H1 (cell line): ENCODE measurements around the gene DENND4C.

Experiments
- CHD2 ChIP-seq: IDR thresholded peaks from 2 replicates; pipeline ENCODE4 v1.6.1; 2012; ENCODE audit warnings: low read length, improper control_type of control experiment
- GTF2F1 ChIP-seq: IDR thresholded peaks from 2 replicates; pipeline ENCODE4 v1.6.1; 2012; ENCODE audit warnings: low read depth, low read length, improper control_type of control experiment, borderline replicate concordance
- MAFK ChIP-seq: IDR thresholded peaks from 2 replicates; pipeline ENCODE4 v1.6.1; 2012; ENCODE audit warnings: low read depth, mild to moderate bottlenecking, improper control_type of control experiment, low read length
- POLR2A ChIP-seq, 2 experiments: IDR thresholded peaks; 1 replicate in 1 of 2; 2 replicates in 1 of 2; pipeline ENCODE4 v1.6.1; 2011; ENCODE audit warnings: low read depth in 2 of 2, low read length in 2 of 2, mild to moderate bottlenecking in 2 of 2; ENCODE audit errors: control extremely low read depth in 1 of 2
- RFX5 ChIP-seq: IDR thresholded peaks from 2 replicates; pipeline ENCODE4 v1.6.1; 2011; ENCODE audit warnings: low read depth, low read length, improper control_type of control experiment, borderline replicate concordance
- TAF1 ChIP-seq: IDR thresholded peaks from 2 replicates; pipeline ENCODE4 v1.6.1; 2011; ENCODE audit warnings: mild to moderate bottlenecking, low read depth, low read length
- TF ChIP-seq, protein P1 (sequence below), 3 experiments: IDR thresholded peaks; 1 replicate in 2 of 3; 2 replicates in 1 of 3; pipeline versions ENCODE4 v1.5.1 to v1.6.1; 2011; ENCODE audit warnings: low read length in 3 of 3, mild to moderate bottlenecking in 3 of 3, inconsistent platforms in 2 of 3, low read depth in 1 of 3, moderate library complexity in 1 of 3; ENCODE audit not compliant: insufficient read depth in 1 of 3; ENCODE audit errors: control extremely low read depth in 1 of 3

DNA sequence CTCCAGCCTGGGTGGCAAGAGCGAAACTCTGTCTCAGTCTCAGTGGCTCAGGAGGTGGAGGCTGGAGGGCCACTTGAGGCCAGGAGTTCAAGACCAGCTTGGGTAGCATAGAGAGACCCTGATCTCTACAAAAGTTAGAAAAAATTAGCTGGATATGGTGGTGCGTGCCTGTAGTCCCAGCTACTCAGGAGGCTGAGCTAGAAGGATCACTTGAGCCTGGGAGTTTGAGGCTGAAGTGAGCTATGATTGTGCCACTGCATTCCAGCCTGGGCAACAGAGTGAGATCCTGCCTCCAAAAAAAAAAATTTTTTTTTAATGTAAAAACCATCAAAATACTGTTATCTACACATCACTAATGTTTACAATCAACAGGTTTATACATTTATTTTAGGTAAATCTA lies 24.6 kb downstream of the DENND4C start:
- TF ChIP-seq, protein P1, sequence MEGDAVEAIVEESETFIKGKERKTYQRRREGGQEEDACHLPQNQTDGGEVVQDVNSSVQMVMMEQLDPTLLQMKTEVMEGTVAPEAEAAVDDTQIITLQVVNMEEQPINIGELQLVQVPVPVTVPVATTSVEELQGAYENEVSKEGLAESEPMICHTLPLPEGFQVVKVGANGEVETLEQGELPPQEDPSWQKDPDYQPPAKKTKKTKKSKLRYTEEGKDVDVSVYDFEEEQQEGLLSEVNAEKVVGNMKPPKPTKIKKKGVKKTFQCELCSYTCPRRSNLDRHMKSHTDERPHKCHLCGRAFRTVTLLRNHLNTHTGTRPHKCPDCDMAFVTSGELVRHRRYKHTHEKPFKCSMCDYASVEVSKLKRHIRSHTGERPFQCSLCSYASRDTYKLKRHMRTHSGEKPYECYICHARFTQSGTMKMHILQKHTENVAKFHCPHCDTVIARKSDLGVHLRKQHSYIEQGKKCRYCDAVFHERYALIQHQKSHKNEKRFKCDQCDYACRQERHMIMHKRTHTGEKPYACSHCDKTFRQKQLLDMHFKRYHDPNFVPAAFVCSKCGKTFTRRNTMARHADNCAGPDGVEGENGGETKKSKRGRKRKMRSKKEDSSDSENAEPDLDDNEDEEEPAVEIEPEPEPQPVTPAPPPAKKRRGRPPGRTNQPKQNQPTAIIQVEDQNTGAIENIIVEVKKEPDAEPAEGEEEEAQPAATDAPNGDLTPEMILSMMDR (IDR thresholded peaks at IDR 0.05; ENCODE audit: control extremely low read depth in 1 of 3, insufficient read depth in 1 of 3, low read depth in 1 of 3, low read length in 3 of 3), result no peak
- TF ChIP-seq POLR2A (IDR thresholded peaks at IDR 0.05; ENCODE audit: control extremely low read depth in 1 of 2, low read depth in 2 of 2, low read length in 2 of 2) (no peak), CHD2 (no peak), GTF2F1 (no peak), RFX5 (no peak), TAF1 (no peak), MAFK (no peak)
